BLaER1 (cell line): ENCODE data around the gene ZNF92.
"Not testable (repeated sequence)": the region's sequence is repeated elsewhere in the genome, so short reads cannot be mapped to it uniquely, and the experiment has no call there.

ENCODE experiments used
- H3K27ac ChIP-seq: shearing (Covaris generic); formaldehyde crosslinking; 2 replicates; pipeline ENCODE4 v1.8.1; 2022
- H3K27me3 ChIP-seq: shearing (Covaris generic); formaldehyde crosslinking; 2 replicates; pipeline ENCODE4 v1.8.1; 2022
- H3K36me3 ChIP-seq: shearing (Covaris generic); formaldehyde crosslinking; 2 replicates; pipeline ENCODE4 v1.8.1; 2022
- H3K4me1 ChIP-seq: shearing (Covaris generic); formaldehyde crosslinking; 2 replicates; pipeline ENCODE4 v1.8.1; 2022
- H3K4me2 ChIP-seq: shearing (Covaris generic); formaldehyde crosslinking; 2 replicates; pipeline ENCODE4 v1.8.1; 2022
- H3K4me3 ChIP-seq: shearing (Covaris generic); formaldehyde crosslinking; 2 replicates; pipeline ENCODE4 v1.8.1; 2022
- H3K9ac ChIP-seq: shearing (Covaris generic); formaldehyde crosslinking; 2 replicates; pipeline ENCODE4 v1.8.1; 2022
- H3K9me3 ChIP-seq: shearing (Covaris generic); formaldehyde crosslinking; 2 replicates; pipeline ENCODE4 v1.8.1; 2022
- H4K20me1 ChIP-seq: shearing (Covaris generic); formaldehyde crosslinking; 2 replicates; pipeline ENCODE4 v1.8.1; 2022
- Cebpa-rat ChIP-seq: shearing (Covaris generic); IDR thresholded peaks from 2 replicates; pipeline ENCODE4 v1.8.1; 2022

The ZNF92 gene

DNA sequence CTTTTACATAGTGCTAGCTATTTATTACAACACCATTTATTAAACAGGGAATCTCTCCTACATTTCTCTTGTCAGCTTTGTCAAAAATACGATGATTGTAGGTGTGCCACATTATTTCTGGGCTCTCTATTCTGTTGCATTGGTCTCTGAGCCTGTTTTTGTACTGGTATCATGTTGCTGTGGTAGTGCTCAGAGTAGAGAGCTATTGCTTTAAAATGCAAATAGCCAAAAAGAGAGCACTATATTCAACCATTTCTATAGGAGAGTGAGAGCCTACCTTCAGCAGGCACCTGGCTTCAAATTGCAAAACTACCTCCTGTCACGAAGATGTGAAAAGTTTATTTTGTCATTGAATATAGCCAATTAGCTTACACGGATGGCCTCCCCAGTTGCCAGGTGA is 8.1 kb downstream of the ZNF92 start:
- H3K36me3 ChIP-seq = peaks cover 93% of the 10 kb centered on the region
- H4K20me1 ChIP-seq = peaks cover 94% of the 10 kb centered on the region
- peaks cover 44% of the 10 kb centered on the region for H3K9me3 ChIP-seq
- H3K27ac ChIP-seq = no peak overlapping the region
- no peak for TF ChIP-seq Cebpa-rat
- no peaks in the 10 kb centered on the region for H3K4me1 ChIP-seq
- H3K4me2 ChIP-seq = no peak overlapping the region
- no peaks in the 10 kb centered on the region for H3K27me3 ChIP-seq
- H3K4me3 ChIP-seq = no peak overlapping the region
- H3K9ac ChIP-seq = no peak overlapping the region

DNA sequence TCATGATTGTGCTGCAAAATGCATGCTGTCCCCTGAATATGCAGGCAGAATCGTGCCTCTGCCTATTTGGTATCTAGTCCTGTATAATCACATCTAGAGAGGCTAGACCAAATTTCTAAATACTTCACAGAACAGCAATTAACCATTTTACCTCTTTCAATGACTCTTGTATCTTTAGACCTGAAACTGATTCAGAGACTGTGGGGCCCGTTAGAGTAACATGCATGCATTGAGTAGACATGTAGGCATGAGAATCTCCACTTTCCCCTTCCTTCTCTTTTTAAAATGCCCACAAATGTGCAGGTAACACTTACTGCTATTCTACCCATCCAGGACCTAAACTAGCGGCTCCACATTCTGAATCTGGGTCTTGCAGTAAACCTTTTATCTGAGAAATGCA is 8.8 kb downstream of the ZNF92 start:
- Histone ChIP-seq H4K20me1 (peaks cover 100% of the 10 kb centered on the region), H3K36me3 (peaks cover 93% of the 10 kb centered on the region), H3K27me3 (no peaks in the 10 kb centered on the region), H3K9me3 (peaks cover 37% of the 10 kb centered on the region), H3K27ac (no peak overlapping the region), H3K4me3 (no peak overlapping the region), H3K4me1 (no peaks in the 10 kb centered on the region), H3K9ac (no peak overlapping the region), H3K4me2 (no peak overlapping the region)
- TF ChIP-seq Cebpa-rat = no peak

DNA sequence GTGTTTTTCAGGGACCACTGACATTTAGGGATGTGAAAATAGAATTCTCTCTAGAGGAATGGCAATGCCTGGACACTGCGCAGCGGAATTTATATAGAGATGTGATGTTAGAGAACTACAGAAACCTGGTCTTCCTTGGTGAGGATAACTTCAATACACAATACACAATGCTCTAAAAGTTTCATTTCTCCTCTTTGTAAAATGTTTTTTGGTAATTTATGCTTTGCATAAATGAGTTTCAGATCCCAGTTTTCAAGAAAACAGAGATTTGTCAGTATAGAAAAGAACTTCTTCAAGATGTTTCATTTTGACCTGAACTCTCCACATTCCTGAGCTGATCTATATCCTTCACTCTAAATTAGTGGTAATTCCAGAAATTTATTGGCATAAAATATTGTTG is 14.2 kb downstream of the ZNF92 start:
- no peak overlapping the region for H3K4me2 ChIP-seq
- TF ChIP-seq Cebpa-rat = no peak
- H3K4me1 ChIP-seq = no peaks in the 10 kb centered on the region
- peaks cover 93% of the 10 kb centered on the region for H3K36me3 ChIP-seq
- no peak overlapping the region for H3K9ac ChIP-seq
- H3K9me3 ChIP-seq = peaks cover 22% of the 10 kb centered on the region
- H4K20me1 ChIP-seq = peaks cover 98% of the 10 kb centered on the region
- H3K4me3 ChIP-seq = no peak overlapping the region
- H3K27ac ChIP-seq = no peak overlapping the region
- no peaks in the 10 kb centered on the region for H3K27me3 ChIP-seq

DNA sequence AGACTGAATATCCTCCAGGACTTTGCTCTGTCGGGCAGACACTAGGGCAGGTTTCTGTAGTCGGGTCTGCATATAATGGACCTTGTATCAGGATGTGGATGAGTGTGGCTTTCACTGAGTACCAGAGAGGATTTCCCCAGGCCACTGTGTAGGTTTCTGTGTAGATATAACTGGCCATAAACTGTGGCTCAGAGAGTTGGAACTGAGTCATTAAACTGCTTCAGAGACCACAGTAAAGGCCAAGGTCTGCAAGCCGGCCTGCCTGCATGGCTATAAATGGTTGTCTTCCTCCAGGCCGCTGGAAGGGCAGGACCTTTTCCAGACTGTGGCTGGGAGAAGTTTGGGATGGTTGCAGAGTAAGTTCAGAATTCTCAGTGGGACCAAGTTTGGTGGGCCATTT is 16.9 kb downstream of the ZNF92 start:
- Histone ChIP-seq H3K4me1 (no peaks in the 10 kb centered on the region), H3K27ac (no peak overlapping the region), H3K4me2 (no peak overlapping the region), H3K9me3 (peaks cover 43% of the 10 kb centered on the region), H3K36me3 (peaks cover 98% of the 10 kb centered on the region), H3K27me3 (no peaks in the 10 kb centered on the region), H3K9ac (no peak overlapping the region), H4K20me1 (peaks cover 85% of the 10 kb centered on the region), H3K4me3 (no peak overlapping the region)
- TF ChIP-seq Cebpa-rat = no peak

DNA sequence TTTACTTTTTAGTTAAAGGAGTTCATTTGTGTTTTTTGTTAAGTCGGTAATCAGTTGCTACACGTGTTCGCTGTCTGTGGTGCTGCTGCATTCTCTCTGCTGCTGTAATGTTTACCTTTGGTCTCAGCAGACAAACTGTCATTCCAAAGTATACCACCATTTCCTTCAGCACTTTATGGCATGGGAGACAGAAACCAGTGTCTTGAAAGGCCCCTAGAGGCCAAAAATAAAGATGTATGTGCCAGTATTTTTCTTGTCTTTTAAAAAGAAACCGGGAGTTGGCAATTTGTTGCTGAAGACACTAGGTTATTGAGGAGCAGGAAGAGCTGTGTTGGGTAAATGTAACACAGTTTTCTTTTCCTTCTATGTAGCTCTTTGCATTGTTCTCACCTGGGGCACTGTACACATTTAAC is 24.1 kb downstream of the ZNF92 start:
- no peak overlapping the region for H3K9ac ChIP-seq
- no peaks in the 10 kb centered on the region for H3K27me3 ChIP-seq
- no peak for TF ChIP-seq Cebpa-rat
- peaks cover 89% of the 10 kb centered on the region for H3K36me3 ChIP-seq
- no peak overlapping the region for H3K27ac ChIP-seq
- H3K4me1 ChIP-seq = no peaks in the 10 kb centered on the region
- peaks cover 87% of the 10 kb centered on the region for H3K9me3 ChIP-seq
- H3K4me3 ChIP-seq = no peak overlapping the region
- no peak overlapping the region for H3K4me2 ChIP-seq
- peaks cover 25% of the 10 kb centered on the region; the same call in 1 of the 2 replicates for H4K20me1 ChIP-seq

DNA sequence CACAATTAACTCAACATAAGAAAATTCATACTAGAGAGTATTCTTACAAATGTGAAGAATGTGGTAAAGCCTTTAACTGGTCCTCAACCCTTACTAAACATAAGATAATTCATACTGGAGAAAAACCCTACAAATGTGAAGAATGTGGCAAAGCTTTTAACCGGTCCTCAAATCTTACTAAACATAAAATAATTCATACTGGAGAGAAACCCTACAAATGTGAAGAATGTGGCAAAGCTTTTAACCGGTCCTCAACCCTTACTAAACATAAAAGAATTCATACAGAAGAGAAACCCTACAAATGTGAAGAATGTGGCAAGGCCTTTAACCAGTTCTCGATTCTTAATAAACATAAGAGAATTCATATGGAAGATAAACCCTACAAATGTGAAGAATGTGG is 25.0 kb downstream of the ZNF92 start:
- H3K9me3 ChIP-seq = peaks cover 93% of the 10 kb centered on the region
- H3K4me3 ChIP-seq, H3K4me2 ChIP-seq, H3K27ac ChIP-seq, H3K4me1 ChIP-seq, H3K27me3 ChIP-seq, H3K9ac ChIP-seq: not testable (repeated sequence)
- peaks cover 89% of the 10 kb centered on the region for H3K36me3 ChIP-seq
- peaks cover 18% of the 10 kb centered on the region; the same call in 1 of the 2 replicates for H4K20me1 ChIP-seq

DNA sequence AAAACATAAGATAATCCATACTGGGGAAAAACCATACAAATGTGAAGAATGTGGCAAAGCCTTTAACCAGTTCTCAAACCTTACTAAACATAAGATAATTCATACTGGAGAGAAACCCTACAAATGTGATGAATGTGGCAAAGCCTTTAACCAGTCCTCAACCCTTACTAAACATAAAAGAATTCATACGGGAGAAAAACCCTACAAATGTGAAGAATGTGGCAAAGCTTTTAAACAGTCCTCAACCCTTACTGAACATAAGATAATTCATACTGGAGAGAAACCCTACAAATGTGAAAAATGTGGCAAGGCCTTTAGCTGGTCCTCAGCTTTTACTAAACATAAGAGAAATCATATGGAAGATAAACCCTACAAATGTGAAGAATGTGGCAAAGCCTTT is 25.4 kb downstream of the ZNF92 start:
- H3K4me2 ChIP-seq, H3K27me3 ChIP-seq, H3K27ac ChIP-seq, H3K4me1 ChIP-seq, H3K9ac ChIP-seq, H3K4me3 ChIP-seq: not testable (repeated sequence)
- peaks cover 18% of the 10 kb centered on the region; the same call in 1 of the 2 replicates for H4K20me1 ChIP-seq
- peaks cover 90% of the 10 kb centered on the region for H3K36me3 ChIP-seq
- H3K9me3 ChIP-seq = peaks cover 93% of the 10 kb centered on the region

DNA sequence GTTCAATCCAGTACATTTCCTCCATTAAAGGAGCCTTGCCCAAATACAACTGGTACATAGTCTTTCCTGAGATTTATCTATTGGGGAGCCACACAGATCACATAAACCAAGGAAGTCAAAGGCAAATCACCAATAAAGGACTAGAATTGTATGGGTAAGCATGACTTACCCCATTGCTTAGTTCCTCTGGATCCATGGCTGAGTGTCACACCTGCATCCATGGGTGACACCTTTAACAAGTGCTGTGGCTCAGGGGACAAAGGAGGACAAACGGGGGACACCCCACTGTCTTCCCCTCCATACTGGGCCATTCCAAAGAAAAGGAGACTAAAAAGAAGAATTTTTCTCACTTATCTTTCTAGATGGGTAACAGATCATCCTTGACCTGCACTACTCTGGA is 30.4 kb downstream of the ZNF92 start:
- no peak for TF ChIP-seq Cebpa-rat
- Histone ChIP-seq H4K20me1 (no peaks in the 10 kb centered on the region), H3K9me3 (peaks cover 88% of the 10 kb centered on the region), H3K4me3 (no peak overlapping the region), H3K27me3 (no peaks in the 10 kb centered on the region), H3K9ac (no peak overlapping the region), H3K27ac (no peak overlapping the region), H3K36me3 (peaks cover 59% of the 10 kb centered on the region), H3K4me1 (no peaks in the 10 kb centered on the region), H3K4me2 (no peak overlapping the region)

DNA sequence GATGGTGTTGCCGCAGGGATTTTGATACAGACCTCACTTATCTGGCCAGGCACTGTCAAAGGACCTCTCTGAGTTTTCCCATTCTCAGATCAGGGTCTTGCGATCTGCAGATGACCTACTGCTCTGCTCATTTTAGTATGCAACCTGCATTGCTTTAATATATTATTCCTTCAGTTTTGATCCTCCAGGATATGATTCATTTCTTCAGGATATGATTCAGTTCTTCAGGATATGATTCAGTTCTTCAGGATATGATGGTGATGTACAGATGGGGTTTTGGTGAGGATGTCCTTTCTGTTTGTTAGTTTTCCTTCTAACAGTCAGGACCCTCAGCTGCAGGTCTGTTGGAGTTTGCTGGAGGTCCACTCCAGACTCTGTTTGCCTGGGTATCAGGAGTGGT is 33.1 kb downstream of the ZNF92 start:
- H3K4me1 ChIP-seq, H3K4me2 ChIP-seq, H3K27me3 ChIP-seq, H3K4me3 ChIP-seq, H3K27ac ChIP-seq, H4K20me1 ChIP-seq, H3K9ac ChIP-seq: not testable (repeated sequence)
- peaks cover 63% of the 10 kb centered on the region for H3K9me3 ChIP-seq
- peaks cover 38% of the 10 kb centered on the region for H3K36me3 ChIP-seq

DNA sequence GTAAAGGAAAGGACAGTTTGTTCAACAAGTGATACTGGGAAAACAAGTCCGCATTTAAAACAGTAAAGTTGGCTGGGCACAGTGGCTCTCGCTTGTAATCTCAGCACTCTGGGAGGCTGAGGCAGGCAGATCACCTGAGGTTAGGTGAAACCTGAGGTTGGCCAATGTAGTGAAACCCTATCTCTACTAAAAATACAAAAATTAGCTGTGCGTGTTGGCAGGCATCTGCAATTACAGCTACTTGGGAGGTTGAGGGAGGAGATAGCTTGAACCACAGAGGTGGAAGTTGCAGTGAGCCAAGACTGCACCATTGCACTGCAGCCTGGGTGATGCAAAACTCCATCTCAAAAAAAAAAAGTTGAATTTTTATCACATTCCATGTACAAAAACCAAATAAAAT is 35.7 kb downstream of the ZNF92 start:
- no peaks in the 10 kb centered on the region for H3K4me1 ChIP-seq
- peaks cover 13% of the 10 kb centered on the region for H3K36me3 ChIP-seq
- TF ChIP-seq Cebpa-rat = no peak
- H3K9ac ChIP-seq = no peak overlapping the region
- no peaks in the 10 kb centered on the region for H4K20me1 ChIP-seq
- no peak overlapping the region for H3K4me2 ChIP-seq
- no peak overlapping the region for H3K27ac ChIP-seq
- H3K9me3 ChIP-seq = peaks cover 37% of the 10 kb centered on the region
- no peaks in the 10 kb centered on the region for H3K27me3 ChIP-seq
- no peak overlapping the region for H3K4me3 ChIP-seq

DNA sequence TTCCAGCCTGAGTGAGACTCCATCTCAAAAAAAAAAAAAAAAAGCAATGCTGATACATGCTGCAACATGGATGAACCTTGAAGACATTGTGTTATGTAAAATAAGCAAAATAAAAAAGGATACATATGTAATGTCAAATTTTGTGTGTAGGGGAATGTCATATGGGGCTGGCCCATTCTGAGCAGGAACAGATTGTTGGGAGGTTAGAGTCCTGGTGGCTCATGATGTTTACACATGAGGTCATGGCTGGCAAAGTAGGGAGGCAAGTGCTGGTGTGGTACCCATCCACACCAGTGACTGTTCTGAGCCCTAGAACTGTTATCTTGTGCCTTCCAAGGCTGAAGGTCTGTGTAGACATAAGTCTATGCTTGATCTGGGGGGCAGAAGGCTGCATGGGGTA is 37.6 kb downstream of the ZNF92 start:
- H4K20me1 ChIP-seq = no peaks in the 10 kb centered on the region
- no peaks in the 10 kb centered on the region for H3K4me1 ChIP-seq
- H3K9me3 ChIP-seq = peaks cover 32% of the 10 kb centered on the region
- TF ChIP-seq Cebpa-rat = no peak
- no peak overlapping the region for H3K27ac ChIP-seq
- H3K36me3 ChIP-seq = no peaks in the 10 kb centered on the region
- no peak overlapping the region for H3K9ac ChIP-seq
- H3K4me2 ChIP-seq = no peak overlapping the region
- no peaks in the 10 kb centered on the region for H3K27me3 ChIP-seq
- no peak overlapping the region for H3K4me3 ChIP-seq
